ENCODE results near the gene RPS15.

- TF ChIP-seq YY1 (IDR thresholded peaks at IDR 0.05; ENCODE audit: insufficient read depth, insufficient read length) = no peak
- no peak for TF ChIP-seq SUZ12 (IDR thresholded peaks at IDR 0.05; ENCODE audit: extremely low read depth, insufficient read depth, insufficient read length)
These were observed 3.6 kb upstream of the RPS15 start for GRCh38 chr19:1434577-1435060.
